ENCODE measurements around the gene MICAL3. TPM values are rescaled to one million over a fixed set of nuclear protein-coding genes. Genes with fewer than 3 reads are reported as not detected.
A peak's percentile ranks its signal among the peaks of the same experiment; 100 is the strongest.

MICAL3 gene
- total RNA-seq, 6 experiments from 2014 or later, result 38.6 to 44.1 (median 39.7) TPM

GRCh38 chr22:18070556-18071306 is 46.4 kb upstream of the MICAL3 start:
- Mint-ChIP-seq H3K4me1 (ENCODE audit: low read depth) (peaks cover 28% of the 10 kb centered on the region), H3K36me3 (ENCODE audit: low read depth) (no peaks in the 10 kb centered on the region), H3K9me3 (no peaks in the 10 kb centered on the region), H3K27ac (no peak overlapping the region), H3K27me3 (ENCODE audit: insufficient read depth) (peaks cover 6% of the 10 kb centered on the region), H3K4me3 (no peak overlapping the region)
- peak; percentile 72 for TF ChIP-seq CTCF (IDR thresholded peaks at IDR 0.05)
- DNase-seq, result no peak

- no peak for DNase-seq
- Mint-ChIP-seq H3K36me3 (ENCODE audit: low read depth) (no peaks in the 10 kb centered on the region), H3K27me3 (ENCODE audit: insufficient read depth) (peaks cover 9% of the 10 kb centered on the region), H3K27ac (no peak overlapping the region), H3K9me3 (no peaks in the 10 kb centered on the region), H3K4me3 (no peak overlapping the region), H3K4me1 (ENCODE audit: low read depth) (peaks cover 28% of the 10 kb centered on the region)
- no peak for TF ChIP-seq CTCF (IDR thresholded peaks at IDR 0.05)
Measured at GRCh38 chr22:18070041-18070440, 45.7 kb upstream of the MICAL3 start.

GRCh38 chr22:18069041-18069440 is 44.7 kb upstream of the MICAL3 start:
- Mint-ChIP-seq H3K36me3 (ENCODE audit: low read depth) (no peaks in the 10 kb centered on the region), H3K4me1 (ENCODE audit: low read depth) (peaks cover 33% of the 10 kb centered on the region), H3K27me3 (ENCODE audit: insufficient read depth) (peaks cover 11% of the 10 kb centered on the region), H3K27ac (no peak overlapping the region), H3K4me3 (no peak overlapping the region), H3K9me3 (no peaks in the 10 kb centered on the region)
- TF ChIP-seq CTCF (IDR thresholded peaks at IDR 0.05), result no peak
- DNase-seq, result no peak

- Mint-ChIP-seq H3K4me1 (ENCODE audit: low read depth) (peaks cover 35% of the 10 kb centered on the region), H3K27me3 (ENCODE audit: insufficient read depth) (peaks cover 11% of the 10 kb centered on the region), H3K36me3 (ENCODE audit: low read depth) (no peaks in the 10 kb centered on the region), H3K27ac (peak overlapping the region; percentile 47), H3K9me3 (no peaks in the 10 kb centered on the region), H3K4me3 (peak overlapping the region; percentile 25)
- no peak for TF ChIP-seq CTCF (IDR thresholded peaks at IDR 0.05)
- DNase-seq, result peak; percentile 12
Measured at GRCh38 chr22:18068381-18068988, 44.1 kb upstream of the MICAL3 start.

- Mint-ChIP-seq H3K4me1 (ENCODE audit: low read depth) (peaks cover 43% of the 10 kb centered on the region), H3K27ac (peak overlapping the region; percentile 47; the same call in 1 of the 2 replicates)
Measured at GRCh38 chr22:18067548-18068341, 43.4 kb upstream of the MICAL3 start.

More at GRCh38 chr22:18067548-18068341, 43.4 kb upstream of the MICAL3 start:
- no peak for TF ChIP-seq CTCF (IDR thresholded peaks at IDR 0.05)
- DNase-seq, result no peak
- Mint-ChIP-seq H3K27me3 (ENCODE audit: insufficient read depth) (peaks cover 11% of the 10 kb centered on the region), H3K36me3 (ENCODE audit: low read depth) (no peaks in the 10 kb centered on the region), H3K4me3 (0 out of 2 replicates have a peak overlapping the region, but pooled peaks have one; percentile 25), H3K9me3 (no peaks in the 10 kb centered on the region)

All from HFFc6 (cell line).